HG03442 (cell line): ENCODE results near the gene GAB2.

Source experiments
- ATAC-seq: cut with Tn5 transposase; IDR thresholded peaks from one replicate; pipeline ENCODE4 v1.9.1; 2021; ENCODE audit warnings: mild to moderate bottlenecking, moderate library complexity; ENCODE audit not compliant: unreplicated experiment

The GAB2 gene

GRCh38 chr11:78166855-78167469, 250.7 kb downstream of the GAB2 start:
- no peak for ATAC-seq
